A673 (cell line): ENCODE data around the gene LRRC4B. TPM values are rescaled to one million over a fixed set of nuclear protein-coding genes. Genes with fewer than 3 reads are reported as not detected.

Experiments
- total RNA-seq: library from RNA; stranded (reverse); gene quantifications from 2 replicates; pipeline ENCODE4 v1.2.3, GENCODE V29; 2021

The LRRC4B gene
- total RNA-seq, 1 experiment from 2014 or later, result 23.1 TPM

Other genes starting within 250 kb of the LRRC4B start
- gene KCNC3, start 239.1 kb downstream of the LRRC4B start, total RNA-seq, result 6.4 and 6.7 TPM in 2 replicates
- gene NAPSA, start 202.8 kb downstream of the LRRC4B start, total RNA-seq, result 0.47 and 0.63 TPM in 2 replicates
- gene NR1H2, start 192.0 kb downstream of the LRRC4B start, total RNA-seq, result 42.7 and 45.0 TPM in 2 replicates
- gene POLD1, start 184.1 kb downstream of the LRRC4B start, total RNA-seq, result 143 and 155 TPM in 2 replicates
- gene SPIB, start 149.5 kb downstream of the LRRC4B start, total RNA-seq, result 0.20 and 0.75 TPM in 2 replicates
- gene MYBPC2, start 135.5 kb downstream of the LRRC4B start, total RNA-seq, result 0.09 TPM in 1 of 2 replicates, not detected in the other
- gene EMC10, start 91.9 kb downstream of the LRRC4B start, total RNA-seq, result 99.2 and 108 TPM in 2 replicates
- gene GARIN5A, start 91.6 kb downstream of the LRRC4B start, total RNA-seq, result 0.59 and 0.84 TPM in 2 replicates
- 26.8 and 31.9 TPM in 2 replicates for gene JOSD2, start 57.2 kb downstream of the LRRC4B start, total RNA-seq
- 0.45 TPM in 1 of 2 replicates, not detected in the other for gene ASPDH, start 54.5 kb downstream of the LRRC4B start, total RNA-seq
- 1.8 and 2.0 TPM in 2 replicates for gene SYT3, start 71.4 kb upstream of the LRRC4B start, total RNA-seq
- 6.2 and 10.5 TPM in 2 replicates for gene C19orf81, start 81.0 kb upstream of the LRRC4B start, total RNA-seq
- gene SHANK1, start 151.4 kb upstream of the LRRC4B start, total RNA-seq, result 69.7 and 69.8 TPM in 2 replicates
- gene CLEC11A, start 154.9 kb upstream of the LRRC4B start, total RNA-seq, result 59.1 TPM in 2 replicates
- gene GPR32, start 202.0 kb upstream of the LRRC4B start, total RNA-seq, result not detected in 2 replicates
- gene ACP4, start 222.0 kb upstream of the LRRC4B start, total RNA-seq, result not detected in 2 replicates